NCI-H460 (cell line): Measurements from ENCODE around the gene PUS10. TPM values are rescaled to one million over a fixed set of nuclear protein-coding genes. Genes with fewer than 3 reads are reported as not detected.
A peak's percentile ranks its signal among the peaks of the same experiment; 100 is the strongest.
"Not testable (repeated sequence)": the region's sequence is repeated elsewhere in the genome, so short reads cannot be mapped to it uniquely, and the experiment has no call there.

Experiments used
- DNase-seq: peaks from one replicate; pipeline ENCODE4 v3.0.0-alpha.2; 2016; ENCODE audit warnings: low read depth; ENCODE audit errors: extremely low read depth
- polyA plus RNA-seq: library from polyadenylated mRNA; depleted of rRNA; stranded (reverse); fragments of >200 nt; gene quantifications from 2 replicates; pipeline ENCODE4 v1.2.3, GENCODE V29; 2014; cell fraction: nucleus; rRNA removed
- total RNA-seq: library from RNA; depleted of rRNA; stranded (reverse); fragments of >200 nt; shearing (Covaris generic); gene quantifications from 2 replicates; pipeline ENCODE4 v1.2.3, GENCODE V29; 2014; rRNA removed

PUS10 gene, protein sequence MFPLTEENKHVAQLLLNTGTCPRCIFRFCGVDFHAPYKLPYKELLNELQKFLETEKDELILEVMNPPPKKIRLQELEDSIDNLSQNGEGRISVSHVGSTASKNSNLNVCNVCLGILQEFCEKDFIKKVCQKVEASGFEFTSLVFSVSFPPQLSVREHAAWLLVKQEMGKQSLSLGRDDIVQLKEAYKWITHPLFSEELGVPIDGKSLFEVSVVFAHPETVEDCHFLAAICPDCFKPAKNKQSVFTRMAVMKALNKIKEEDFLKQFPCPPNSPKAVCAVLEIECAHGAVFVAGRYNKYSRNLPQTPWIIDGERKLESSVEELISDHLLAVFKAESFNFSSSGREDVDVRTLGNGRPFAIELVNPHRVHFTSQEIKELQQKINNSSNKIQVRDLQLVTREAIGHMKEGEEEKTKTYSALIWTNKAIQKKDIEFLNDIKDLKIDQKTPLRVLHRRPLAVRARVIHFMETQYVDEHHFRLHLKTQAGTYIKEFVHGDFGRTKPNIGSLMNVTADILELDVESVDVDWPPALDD
- 8.2 and 10.2 TPM in 2 replicates for total RNA-seq
- 2.9 and 4.4 TPM in 2 replicates for polyA plus RNA-seq

DNA sequence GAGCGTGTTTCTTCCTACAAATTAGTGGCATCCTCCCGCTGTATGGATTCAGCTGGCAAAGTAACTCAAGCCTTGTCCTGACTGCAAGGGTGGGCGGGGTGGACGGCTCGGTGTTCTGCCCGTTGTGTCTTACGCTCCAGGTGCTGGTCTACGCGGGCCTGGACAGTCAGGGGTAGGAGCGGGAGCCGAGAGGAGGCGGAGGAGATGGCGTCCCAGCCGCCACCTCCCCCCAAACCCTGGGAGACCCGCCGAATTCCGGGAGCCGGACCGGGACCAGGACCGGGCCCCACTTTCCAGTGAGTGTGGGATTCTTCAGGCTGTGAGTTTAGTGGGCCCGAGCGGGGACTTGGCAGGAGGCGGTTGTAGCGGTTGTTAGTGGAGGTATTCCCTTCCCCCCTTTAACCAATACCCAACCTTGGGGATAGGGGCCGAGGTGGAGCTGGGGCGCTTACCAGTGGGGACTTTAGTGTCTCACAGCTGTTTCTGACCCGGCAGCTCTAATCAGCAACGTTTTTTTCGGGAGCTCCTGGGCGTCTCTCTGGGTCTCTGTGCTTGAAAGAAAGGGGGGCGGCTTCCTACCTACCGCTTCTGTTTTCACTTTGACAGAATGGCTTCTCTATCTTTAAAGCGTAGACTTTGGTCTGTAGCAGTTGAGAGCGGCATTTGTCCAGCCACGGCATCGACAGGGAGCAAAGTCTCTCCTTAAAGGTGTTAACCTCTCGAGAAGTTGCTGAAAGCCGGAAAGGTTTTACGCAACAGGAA is at the start of gene PUS10, which contains the start of gene PEX13:
Gene PUS10, minus strand, starts transcription at position 700 of the 762 bp plus-strand sequence. CDS start 6,365 bp downstream, outside the sequence.
Gene PEX13, plus strand, starts transcription at position 165 of the 762 bp plus-strand sequence. Its CDS starts 40 bp downstream, at position 205.
- peak; percentile 68 for DNase-seq

DNA sequence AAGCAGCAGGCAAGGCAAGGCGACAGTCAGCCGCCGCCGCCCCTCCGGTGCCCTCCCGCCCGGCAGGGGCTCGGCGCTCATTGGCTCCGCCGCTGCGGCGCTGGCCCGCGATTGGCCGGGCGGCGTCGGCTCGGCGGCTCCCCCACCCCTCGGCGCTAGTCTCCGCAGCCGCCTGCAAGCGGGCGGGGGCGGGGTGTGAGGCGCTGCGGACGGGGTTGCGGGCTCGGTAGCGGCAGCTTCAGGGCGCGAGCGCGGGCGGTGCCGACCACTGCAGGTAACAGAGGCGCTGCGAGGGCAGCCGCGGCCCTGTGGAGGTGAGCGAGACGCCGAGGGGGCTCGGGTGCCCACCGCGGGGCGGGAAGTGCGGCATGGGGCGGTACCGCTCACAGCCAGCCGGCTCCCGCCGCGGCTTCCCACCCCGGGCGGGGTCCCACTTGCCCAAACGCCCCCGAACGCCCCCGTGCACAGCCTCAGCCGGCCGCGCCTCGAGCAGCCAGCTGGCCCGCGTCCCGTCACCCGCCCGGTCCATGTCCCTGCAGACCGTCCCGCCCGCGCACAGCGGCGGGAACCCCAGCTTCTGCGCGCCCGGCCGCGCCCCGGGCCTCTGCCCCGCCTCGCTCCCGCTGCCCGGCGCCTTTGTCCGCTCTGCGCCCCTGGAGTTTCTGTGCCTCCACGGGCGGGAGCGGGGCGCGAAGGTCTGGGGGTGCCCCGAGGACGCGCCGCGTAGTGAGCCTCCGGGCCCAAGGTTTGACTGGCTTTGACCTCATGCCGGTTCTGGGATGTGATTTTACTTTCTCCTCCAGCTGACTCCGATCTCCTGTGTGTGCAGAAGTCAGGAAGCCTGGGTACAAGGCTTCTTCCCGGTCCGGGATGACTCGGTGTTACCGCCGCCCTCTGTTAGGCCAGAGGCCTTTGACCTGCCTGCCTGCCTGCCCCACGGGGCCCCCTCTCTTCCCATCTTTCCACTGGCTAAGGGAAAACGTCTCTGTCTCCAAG is 48.0 kb upstream of the PUS10 start, which contains the start of gene SANBR:
Gene SANBR, plus strand, starts transcription at position 158 of the 996 bp plus-strand sequence. CDS start 4,480 bp downstream, outside the sequence.
- peak; percentile 83 for DNase-seq

DNA sequence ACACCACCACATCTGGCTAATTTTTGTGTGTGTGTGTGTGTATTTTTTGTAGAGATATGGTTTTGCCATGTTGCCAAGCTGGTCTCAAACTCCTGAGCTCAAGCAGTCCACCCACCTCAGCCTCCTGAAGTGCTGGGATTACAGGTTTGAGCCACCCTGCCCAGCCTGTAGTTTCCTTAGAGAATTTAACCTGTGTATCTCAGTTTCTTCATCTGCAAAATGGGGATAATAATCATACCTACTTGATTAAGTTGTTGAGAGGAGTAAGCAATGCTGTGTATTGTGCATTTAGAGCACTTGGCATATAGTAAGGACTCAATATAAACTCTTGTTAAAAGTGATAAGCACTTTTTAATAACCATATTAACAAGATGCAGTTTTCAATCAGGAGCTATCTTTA is 41.3 kb upstream of the PUS10 start:
- no peak for DNase-seq

DNA sequence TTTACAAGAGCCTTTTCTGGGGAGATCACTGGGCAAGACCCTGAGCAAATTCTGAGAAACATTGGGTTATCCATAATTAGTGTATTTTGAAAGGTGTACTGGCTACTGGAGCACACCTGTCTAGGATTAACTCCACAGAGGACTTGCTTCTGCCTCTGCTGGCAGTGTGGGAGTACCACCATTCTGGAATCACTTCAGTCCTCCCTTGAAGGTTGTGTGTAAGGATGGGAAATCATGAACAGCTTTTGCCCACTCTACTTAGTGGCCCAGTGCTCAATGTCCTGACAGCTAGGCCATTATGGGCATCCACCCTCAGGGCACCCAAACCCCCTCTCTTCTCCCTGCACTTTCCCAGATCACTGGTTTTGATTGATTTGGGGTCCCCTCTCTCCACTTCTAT is 39.5 kb upstream of the PUS10 start:
- DNase-seq = no peak

DNA sequence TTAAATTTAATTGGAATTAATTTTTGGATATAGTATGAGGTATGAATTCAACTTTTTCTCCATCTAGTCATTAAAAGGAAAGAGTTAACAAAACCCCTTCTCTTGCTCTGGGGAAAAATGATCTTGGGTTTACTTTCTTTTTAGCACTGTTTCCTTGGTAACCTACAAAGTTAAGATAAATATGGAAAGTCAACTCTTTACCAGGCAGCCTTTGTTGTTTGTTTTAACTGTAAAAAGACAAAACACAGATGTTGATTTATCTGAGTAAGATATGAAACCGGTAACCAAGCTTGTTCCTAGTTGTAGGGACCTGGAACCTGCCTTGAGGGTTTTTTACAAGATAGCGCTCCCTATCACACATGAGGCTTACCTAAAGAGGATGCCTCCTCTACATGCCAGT is 37.5 kb upstream of the PUS10 start:
- DNase-seq = no peak

DNA sequence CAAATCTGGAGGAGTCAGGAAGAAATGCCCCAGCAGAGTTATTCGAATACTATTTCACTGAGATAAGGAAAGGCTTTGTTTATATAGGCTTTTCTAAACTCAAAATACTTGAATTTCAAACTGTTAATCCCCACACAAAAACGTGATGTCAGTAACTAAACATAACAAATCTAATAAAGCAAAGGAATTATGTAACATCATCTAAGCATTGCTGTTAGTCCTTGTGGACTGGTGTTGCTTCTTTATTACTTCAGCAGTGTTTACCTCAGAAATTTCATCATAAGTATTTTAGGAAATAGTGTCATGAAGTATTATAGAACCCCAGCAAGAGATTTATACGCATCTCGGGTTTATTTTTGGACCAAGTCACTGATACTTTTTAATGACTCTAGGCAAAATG is 27.9 kb upstream of the PUS10 start:
- DNase-seq = no peak

DNA sequence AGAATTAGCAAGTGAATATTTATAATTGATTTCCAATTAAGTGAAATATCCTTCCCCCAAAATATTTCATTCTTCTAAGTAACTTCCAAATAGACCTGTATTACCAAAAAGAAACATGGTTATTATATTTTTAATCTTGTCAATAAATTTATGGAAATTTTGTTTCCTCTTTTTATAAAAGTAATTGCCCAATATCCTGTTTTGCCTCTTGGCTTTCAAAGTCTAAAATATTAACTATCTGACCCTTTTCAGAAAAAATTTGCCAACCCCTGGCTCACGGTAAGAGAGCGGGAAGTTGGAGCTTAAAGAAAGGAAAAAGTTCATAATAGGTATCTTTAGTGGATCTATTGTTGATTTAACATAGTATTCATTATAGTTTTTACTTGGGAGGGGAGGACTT is 27.2 kb upstream of the PUS10 start:
- no peak for DNase-seq

DNA sequence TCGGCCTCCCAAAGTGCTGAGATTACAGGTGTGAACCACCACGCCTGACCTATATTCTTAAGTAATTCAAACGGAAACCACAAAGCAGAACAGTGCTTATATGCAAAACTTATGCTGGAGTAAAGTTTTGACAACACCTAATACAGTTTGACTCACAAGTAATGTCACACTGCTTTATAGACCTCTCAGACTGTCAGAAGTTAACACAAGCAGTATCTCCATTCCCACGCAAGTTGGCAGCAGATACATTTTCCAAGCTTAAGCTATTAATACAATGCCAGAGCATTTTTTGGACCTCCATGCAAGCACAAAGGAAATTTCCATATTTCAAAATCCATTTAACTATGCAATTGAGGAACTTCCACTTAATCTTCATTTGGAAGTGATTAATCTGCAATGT is 26.6 kb upstream of the PUS10 start:
- no peak for DNase-seq

DNA sequence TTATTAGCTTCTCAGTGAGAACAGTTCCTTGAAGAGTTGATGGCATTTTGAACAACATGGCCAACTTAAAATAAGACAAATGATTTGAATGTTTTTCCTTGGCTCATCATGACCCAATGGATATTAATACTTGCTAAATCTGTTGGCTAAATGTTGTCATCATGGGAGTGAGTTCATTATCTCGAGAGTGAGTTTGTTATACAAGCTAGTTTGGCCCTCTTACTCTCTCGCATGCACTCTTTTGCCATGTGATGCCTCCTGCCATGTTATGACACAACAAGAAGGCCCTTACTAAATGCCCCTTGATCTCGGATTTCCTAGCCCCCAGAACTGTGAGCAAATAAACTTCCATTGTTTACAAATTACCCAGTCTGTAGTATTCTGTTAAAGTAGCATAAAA is 24.8 kb upstream of the PUS10 start:
- no peak for DNase-seq

DNA sequence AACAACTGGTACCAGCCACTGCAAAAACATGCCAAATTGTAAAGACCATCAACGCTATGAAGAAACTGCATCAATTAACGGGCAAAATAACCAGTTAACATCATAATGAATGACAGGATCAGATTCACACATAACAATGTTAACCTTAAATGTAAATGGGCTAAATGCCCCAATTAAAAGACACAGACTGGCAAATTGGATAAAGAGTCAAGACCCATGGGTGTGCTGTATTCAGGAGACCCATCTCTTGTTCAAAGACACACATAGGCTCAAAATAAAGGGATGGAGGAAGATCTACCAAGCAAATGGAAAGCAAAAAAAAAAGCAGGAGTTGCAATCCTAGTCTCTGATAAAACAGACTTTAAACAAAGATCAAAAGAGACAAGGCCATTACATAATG is 18.6 kb upstream of the PUS10 start:
- DNase-seq = not testable (repeated sequence)

DNA sequence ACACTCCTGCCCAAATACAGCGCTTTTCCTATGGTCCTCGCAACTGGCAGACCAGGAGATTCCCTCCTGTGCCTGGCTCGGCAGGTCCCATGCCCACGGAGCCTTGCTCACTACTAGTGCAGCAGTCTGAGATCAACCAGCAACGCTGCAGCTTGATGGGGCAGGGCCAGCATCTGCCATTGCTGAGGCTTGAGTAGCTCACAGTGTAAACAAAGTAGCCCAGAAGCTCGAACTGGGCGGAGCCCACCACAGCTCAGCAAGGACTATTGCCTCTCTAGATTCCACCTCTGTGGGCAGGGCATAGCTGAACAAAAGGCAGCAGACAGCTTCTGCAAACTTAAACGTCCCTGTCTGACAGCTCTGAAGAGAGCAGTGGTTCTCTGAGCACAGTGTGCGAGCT is 16.5 kb upstream of the PUS10 start:
- DNase-seq = not testable (repeated sequence)

DNA sequence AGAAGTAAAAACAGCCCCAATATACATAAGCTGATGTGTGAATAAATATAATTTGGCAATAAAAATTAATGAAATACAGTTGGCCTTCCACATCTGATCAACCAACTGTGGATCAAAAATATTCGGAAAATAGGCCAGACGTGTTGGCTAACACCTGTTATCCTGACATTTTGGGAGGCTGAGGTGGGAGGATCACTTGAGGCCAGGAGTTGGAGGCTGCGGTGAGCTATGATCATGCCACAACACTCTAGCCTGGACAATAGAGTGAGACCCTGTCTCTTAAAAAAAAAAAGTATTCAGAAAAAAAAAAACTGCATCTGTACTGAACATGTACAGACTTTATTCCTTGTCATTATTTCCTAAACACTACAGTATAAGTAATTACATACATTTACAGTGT is 11.5 kb upstream of the PUS10 start:
- no peak for DNase-seq

DNA sequence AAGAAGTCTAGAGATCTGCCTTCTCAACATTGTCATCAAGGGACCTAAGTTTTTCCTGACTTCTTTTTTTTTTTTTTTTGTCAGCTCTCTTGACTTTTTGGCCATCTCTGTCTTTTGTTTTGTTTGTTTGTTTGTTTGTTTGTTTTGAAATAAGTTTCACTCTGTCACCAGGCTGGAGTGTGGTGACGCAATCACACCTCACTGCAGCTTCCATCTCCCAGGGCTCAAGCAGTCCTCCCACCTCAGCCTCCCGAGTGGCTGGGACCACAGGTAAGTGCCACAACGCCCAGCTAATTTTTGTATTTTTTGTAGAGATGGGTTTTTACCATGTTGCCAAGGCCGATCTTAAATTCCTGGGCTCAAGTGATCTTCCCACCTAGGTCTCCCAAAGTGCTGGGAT is 5.6 kb upstream of the PUS10 start:
- DNase-seq = no peak

DNA sequence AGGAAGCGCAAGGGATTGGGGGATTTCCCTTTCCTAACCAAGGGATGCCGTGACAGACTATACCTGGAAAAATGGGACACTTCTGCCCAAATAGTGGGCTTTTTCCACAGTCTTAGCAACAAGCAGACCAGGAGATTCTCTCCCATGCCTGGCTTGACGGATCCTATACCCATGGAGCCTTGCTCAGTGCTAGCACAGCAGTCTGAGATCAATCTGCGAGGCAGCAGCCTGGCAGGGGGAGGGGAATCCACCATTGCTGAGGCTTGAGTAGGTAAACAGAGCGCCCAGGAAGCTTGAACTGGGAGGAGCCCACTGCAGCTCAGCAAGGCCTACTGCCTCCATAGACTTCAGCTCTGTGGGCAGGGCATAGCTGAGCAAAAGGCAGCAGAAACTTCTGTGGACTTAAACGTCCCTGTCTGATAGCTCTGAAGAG is 3.2 kb upstream of the PUS10 start:
- DNase-seq = no peak

DNA sequence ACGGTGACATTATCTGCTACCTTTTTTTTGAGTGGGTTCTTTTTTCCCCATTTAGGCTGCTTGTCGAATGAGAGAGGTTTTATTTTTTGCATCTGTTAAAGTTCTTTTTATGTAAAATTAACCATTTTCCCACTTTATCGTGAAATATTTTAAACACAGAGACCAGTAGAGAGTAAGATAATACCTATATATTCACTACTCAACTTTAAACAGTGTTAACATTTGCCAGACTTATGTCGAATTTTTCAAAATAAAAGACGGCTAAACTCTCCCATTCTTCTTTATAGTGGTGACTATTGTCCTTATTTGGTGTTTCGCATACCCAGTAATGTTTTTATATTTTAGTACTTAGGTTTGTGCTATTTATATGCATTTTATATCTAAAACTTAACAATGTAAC is 743 bp upstream of the PUS10 start:
- no peak for DNase-seq

DNA sequence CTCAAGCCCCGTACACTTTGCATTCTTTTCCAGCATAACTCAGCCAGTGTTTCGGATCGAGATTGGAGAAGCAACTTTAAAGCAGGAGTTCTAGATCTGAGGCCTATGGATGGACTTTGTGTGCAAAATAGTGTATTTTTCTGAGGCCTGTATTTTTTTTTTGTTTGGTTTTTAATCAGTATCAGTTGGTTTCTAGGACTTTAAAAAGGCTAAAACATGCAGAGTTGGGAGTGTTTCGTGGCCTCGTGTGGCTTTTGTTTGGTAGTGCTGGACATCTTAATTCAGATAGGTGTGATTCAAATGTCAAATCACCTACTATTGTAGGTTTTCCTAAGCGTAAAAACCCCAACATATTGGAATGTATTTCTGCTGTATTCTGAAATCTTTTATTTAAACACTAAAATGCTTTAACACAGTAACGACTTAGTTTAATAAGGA is 282 bp upstream of the PUS10 start:
- DNase-seq = no peak

DNA sequence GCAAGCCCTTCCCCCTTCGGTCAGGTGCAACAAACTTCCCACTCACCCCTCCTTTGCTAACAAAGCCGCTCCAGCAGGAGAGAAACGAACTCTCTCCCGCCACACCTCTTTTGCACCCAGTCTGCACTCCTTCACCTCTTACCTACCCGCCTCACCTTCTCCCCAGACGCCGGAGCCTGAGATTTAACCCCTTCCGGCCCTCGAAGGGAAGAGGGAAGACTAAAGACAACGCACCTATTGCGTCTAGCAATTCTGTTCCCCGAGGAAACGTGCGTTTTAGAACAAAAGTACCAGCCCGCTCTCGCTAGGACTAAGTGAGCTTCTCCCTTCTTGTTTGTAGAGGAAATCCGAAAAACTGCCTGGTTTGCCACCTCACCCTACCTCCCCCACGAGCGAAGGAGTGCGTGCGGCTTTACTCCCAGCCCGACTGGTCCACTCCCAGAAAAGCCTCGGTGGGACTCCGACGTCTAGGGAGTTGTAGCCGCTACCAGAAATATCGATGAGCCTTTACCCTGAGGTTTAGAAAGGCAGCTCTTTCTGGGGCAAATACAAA is 976 bp downstream of the PUS10 start:
- DNase-seq = peak; percentile 63

DNA sequence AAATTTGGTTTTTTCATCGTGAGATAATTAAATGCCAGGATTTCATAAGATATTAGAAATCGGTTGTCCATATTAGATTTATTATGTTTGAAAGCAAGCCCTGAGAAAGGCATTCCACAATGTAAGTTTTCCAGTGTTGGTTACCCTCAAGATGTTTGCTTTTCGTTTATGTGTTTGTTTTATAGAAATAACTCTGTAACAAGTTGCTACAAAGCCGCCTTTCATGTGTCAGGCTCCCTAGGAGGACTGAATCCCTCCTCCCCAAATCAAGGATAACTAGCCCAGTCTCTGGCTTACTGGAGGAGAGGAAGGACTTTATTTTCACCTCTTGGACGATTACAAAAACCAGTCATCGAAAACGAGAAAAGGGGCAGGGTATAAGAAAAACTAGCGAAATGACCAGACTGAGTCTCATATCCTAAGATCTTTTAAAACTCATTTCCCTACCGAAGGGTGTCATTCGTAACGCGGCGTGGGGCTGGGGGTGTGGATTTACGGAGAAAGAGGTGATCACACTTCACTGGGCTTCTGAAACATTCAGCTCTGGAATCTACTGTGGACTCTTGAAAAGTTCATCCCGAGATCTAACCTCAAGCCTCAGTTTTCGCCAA is 1.6 kb downstream of the PUS10 start:
- DNase-seq = no peak

DNA sequence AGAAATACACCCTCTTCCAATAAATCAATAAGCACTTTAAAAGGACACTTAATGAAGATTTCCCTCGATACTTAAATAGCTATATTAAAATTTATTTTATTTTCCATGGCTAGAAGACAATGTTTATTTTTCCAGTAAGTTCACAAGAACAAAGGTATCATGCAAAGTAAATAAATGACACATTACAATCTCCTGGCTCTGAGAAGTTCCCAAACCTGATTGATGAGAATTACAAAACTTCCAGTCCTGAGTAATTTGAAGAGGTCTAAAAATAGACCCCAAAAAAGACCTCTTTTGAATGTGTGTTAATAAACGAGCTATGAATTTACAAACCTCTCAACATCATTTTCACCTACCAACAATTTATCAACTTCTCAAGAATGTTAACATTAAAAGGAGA is 2.1 kb downstream of the PUS10 start:
- DNase-seq = no peak
